GM12878 (cell line): Measurements from ENCODE around the gene DNTT. TPM values are rescaled to one million over a fixed set of nuclear protein-coding genes. Genes with fewer than 3 reads are reported as not detected.
A peak's percentile ranks its signal among the peaks of the same experiment; 100 is the strongest.

Experiments used
- ATAC-seq: fragments of 200-7000 bp; cut with Tn5 transposase; 3 replicates; pipeline ENCODE4 v1.9.1; 2020; ENCODE audit warnings: mild to moderate bottlenecking, moderate library complexity
- BruUV-seq: library from RNA; stranded (reverse); fragments of 400-500 nt; replicated peaks from 2 replicates; lab custom pipeline; 2021; lab: Mats Ljungman, UMichigan
- CTCF ChIA-PET: fragments of 300-600 bp; sonication (Branson Sonifier 250); formaldehyde crosslinking; extraction: SDS; loops from one replicate; lab custom pipeline; 2021; ENCODE audit warnings: inconsistent platforms; lab: Yijun Ruan, JAX
- POLR2A ChIA-PET: fragments of 350-600 bp; formaldehyde crosslinking; extraction: SDS; loops from one replicate; lab custom pipeline; 2021; ENCODE audit warnings: inconsistent platforms; lab: Charles Lee
- RAD21 ChIA-PET: fragments of 300-600 bp; sonication (Branson Sonifier 250); formaldehyde crosslinking; loops from one replicate; lab custom pipeline; 2023; ENCODE audit warnings: antibody characterized with exemption; ENCODE audit not compliant: unreplicated experiment; lab: Charles Lee
- SMC1A ChIA-PET: fragments of 300-600 bp; sonication (Branson Sonifier 250); formaldehyde crosslinking; loops from one replicate; lab custom pipeline; 2023; ENCODE audit not compliant: unreplicated experiment, uncharacterized antibody; lab: Charles Lee
- DNase-seq: peaks from one replicate; pipeline ENCODE4 v3.0.0-alpha.2; 2011; ENCODE audit warnings: low read depth, low spot score
- FAIRE-seq: peaks from 3 replicates; lab custom pipeline; 2011; peaks lifted over from hg19 to GRCh38; lab: Jason Lieb, UNC
- H2AFZ ChIP-seq: 2 replicates; pipeline ENCODE4 v1.6.0; 2011; ENCODE audit warnings: low read depth, low read length, control low read depth; ENCODE audit not compliant: control insufficient read depth
- H3K27ac ChIP-seq: 2 replicates; pipeline ENCODE4 v1.5.1; 2011; ENCODE audit warnings: control low read depth; ENCODE audit not compliant: control insufficient read depth, insufficient read depth
- H3K27me3 ChIP-seq, 2 experiments: replicated peaks in 1 of 2; 2 replicates each; pipeline versions ENCODE4 v1.6.0 to v1.6.1; 2011; ENCODE audit warnings: low read length in 1 of 2; ENCODE audit not compliant: control insufficient read depth in 2 of 2, insufficient read depth in 2 of 2
- H3K36me3 ChIP-seq, 2 experiments: 2 replicates each; pipeline ENCODE4 v1.5.1; 2011; ENCODE audit warnings: low read length in 1 of 2; ENCODE audit not compliant: control insufficient read depth in 2 of 2, insufficient read depth in 2 of 2
- H3K4me1 ChIP-seq: 2 replicates; pipeline ENCODE4 v1.6.1; 2011; ENCODE audit warnings: mild to moderate bottlenecking, low read length, moderate library complexity, mixed read lengths; ENCODE audit not compliant: control insufficient read depth, insufficient read depth
- H3K4me2 ChIP-seq: 2 replicates; pipeline ENCODE4 v1.6.0; 2011; ENCODE audit warnings: control low read depth; ENCODE audit not compliant: control insufficient read depth, insufficient read depth
- H3K4me3 ChIP-seq: fragments of 200-600 bp; sonication (generic); 2 replicates; pipeline ENCODE4 v1.5.1; 2016
- H3K79me2 ChIP-seq: 2 replicates; pipeline ENCODE4 v1.6.0; 2011; ENCODE audit warnings: low read length; ENCODE audit not compliant: control insufficient read depth, insufficient read depth
- H3K9ac ChIP-seq: 2 replicates; pipeline ENCODE4 v1.8.0; 2011; ENCODE audit warnings: low read length, control low read depth, mixed read lengths; ENCODE audit not compliant: control insufficient read depth, insufficient read depth
- H3K9me3 ChIP-seq: replicated peaks from 3 replicates; pipeline ENCODE4 v1.5.1; 2011; ENCODE audit warnings: mild to moderate bottlenecking, low read length; ENCODE audit not compliant: control insufficient read depth, insufficient read depth
- H4K20me1 ChIP-seq: 2 replicates; pipeline ENCODE4 v1.6.0; 2011; ENCODE audit not compliant: control insufficient read depth, insufficient read depth
- BMI1 ChIP-seq: fragments of 450-650 bp; IDR thresholded peaks from 2 replicates; pipeline ENCODE4 v1.6.1; 2016; ENCODE audit warnings: mild to moderate bottlenecking, moderate library complexity, borderline replicate concordance
- ESRRA ChIP-seq: IDR thresholded peaks from 2 replicates; pipeline ENCODE4 v1.6.1; 2012; ENCODE audit warnings: mild to moderate bottlenecking, low read length, improper control_type of control experiment
- FOS ChIP-seq: IDR thresholded peaks from 3 replicates; pipeline ENCODE4 v1.6.1; 2011; ENCODE audit warnings: borderline replicate concordance; ENCODE audit not compliant: insufficient read length; ENCODE audit errors: extremely low read depth
- HDAC2 ChIP-seq: fragments of 200-600 bp; sonication (generic); IDR thresholded peaks from 2 replicates; pipeline ENCODE4 v1.6.1; 2017
- HDGF ChIP-seq: fragments of 450-650 bp; IDR thresholded peaks from 2 replicates; pipeline ENCODE4 v1.6.1; 2016; ENCODE audit warnings: antibody characterized with exemption
- NBN ChIP-seq: fragments of 450-650 bp; IDR thresholded peaks from 2 replicates; pipeline ENCODE4 v1.6.1; 2016
- NFYB ChIP-seq: IDR thresholded peaks from 2 replicates; pipeline ENCODE4 v1.6.1; 2011; ENCODE audit warnings: low read depth, mild to moderate bottlenecking, low read length, improper control_type of control experiment, moderate library complexity; ENCODE audit not compliant: insufficient read depth
- PAX8 ChIP-seq: fragments of 450-650 bp; IDR thresholded peaks from 2 replicates; pipeline ENCODE4 v1.6.1; 2017; ENCODE audit warnings: mild to moderate bottlenecking, moderate library complexity
- RAD51 ChIP-seq: fragments of 450-650 bp; IDR thresholded peaks from 2 replicates; pipeline ENCODE4 v1.6.1; 2016; ENCODE audit warnings: moderate library complexity, mild to moderate bottlenecking, inconsistent platforms
- RCOR1 ChIP-seq: conservative IDR thresholded peaks from 2 replicates; pipeline ENCODE4 v1.6.1; 2012; ENCODE audit warnings: low read depth, low read length, improper control_type of control experiment
- REST ChIP-seq: IDR thresholded peaks from 2 replicates; pipeline ENCODE4 v1.6.1; 2012; ENCODE audit warnings: mild to moderate bottlenecking, low read depth, low read length
- RUNX3 ChIP-seq: IDR thresholded peaks from 2 replicates; pipeline ENCODE4 v1.6.1; 2012; ENCODE audit warnings: low read length, inconsistent platforms
- SMAD1 ChIP-seq: fragments of 450-650 bp; IDR thresholded peaks from 2 replicates; pipeline ENCODE4 v1.6.1; 2018; ENCODE audit warnings: mild to moderate bottlenecking, low read depth; ENCODE audit not compliant: partially characterized antibody
- SREBF2 ChIP-seq: IDR thresholded peaks from 2 replicates; pipeline ENCODE4 v1.6.1; 2012; ENCODE audit warnings: mild to moderate bottlenecking, low read length
- TCF7 ChIP-seq: IDR thresholded peaks from 2 replicates; pipeline ENCODE4 v1.6.1; 2014; ENCODE audit warnings: antibody characterized with exemption, borderline replicate concordance
- WGBS: methylation state at CpG from one replicate; pipeline ENCODE4 v1.1.6; 2016; ENCODE audit warnings: low lambda C conversion rate; ENCODE audit not compliant: insufficient replicate concordance, insufficient coverage; ENCODE audit errors: missing lambda C conversion rate; 5-methylcytosine and 5-hydroxymethylcytosine counted together
- in situ Hi-C: fragments of 300-500 bp; cut with MboI; formaldehyde crosslinking; loops from 9 replicates; pipeline ENCODE4 v1.14.3; 2018; ENCODE audit warnings: mixed read lengths
- intact Hi-C: fragments of 100-400 bp; cut with micrococcal nuclease; formaldehyde crosslinking; loops from one replicate; pipeline ENCODE4 v1.14.2; 2022; ENCODE audit not compliant: unreplicated experiment
- polyA plus RNA-seq, 11 experiments: library from polyadenylated mRNA; depleted of rRNA in 4 of 11; unstranded in 6 of 11; stranded (reverse) in 5 of 11; fragments of >200 nt; fragmentation: Nextera tagmentation in 4 of 11; fragmentation: Illumina TruSeq in 1 of 11; extraction: Ambion mirVana in 4 of 11; extraction: Trizol in 1 of 11; gene quantifications; 1 replicate in 1 of 11; 2 replicates in 10 of 11; pipeline versions ENCODE4 v1.2.1 to v1.2.3, GENCODE V29; 2011 to 2016; ENCODE audit warnings: inconsistent platforms in 2 of 11, missing spikeins in 2 of 11, low read depth in 1 of 11
- total RNA-seq, 4 experiments: library from RNA; depleted of rRNA in 3 of 4; stranded (reverse); fragments of >200 nt in 3 of 4; fragmentation: Illumina TruSeq in 1 of 4; extraction: Trizol in 1 of 4; gene quantifications; 2 replicates each; pipeline versions ENCODE4 v1.2.1 to v1.2.3, GENCODE V29; 2013 to 2021
- TF ChIP-seq, protein P1 (sequence below): fragments of 450-650 bp; formaldehyde crosslinking; IDR thresholded peaks from 2 replicates; pipeline ENCODE4 v1.5.0; 2022; ENCODE audit warnings: mild to moderate bottlenecking, missing genetic modification characterization
- TF ChIP-seq, protein P2 (sequence below): IDR thresholded peaks from 2 replicates; pipeline ENCODE4 v1.6.1; 2012; ENCODE audit warnings: low read depth, low read length, improper control_type of control experiment

Gene DNTT
- total and polyA plus RNA-seq, 10 of the 15 experiments (the other 5 are each of a cell fraction or from before 2014, with no cell fraction given), result 0.06 to 0.13 (median 0.09) TPM; not detected in 5

GRCh38 chr10:96261132-96261531 lies 43.1 kb upstream of the DNTT start:
- ChIA-PET POLR2A (interaction anchor here (1.2 to 3.7 kb wide), 11 partner anchors 10 to 31 kb away, joined by 3 to 28 read pairs (median 8); partner anchors contain the start of gene BLNK), SMC1A (interaction anchor here (0.6 to 9.0 kb wide), 9 partner anchors 9 to 244 kb away, joined by 3 to 140 read pairs (median 18); partner anchors contain the start of gene BLNK), CTCF (interaction anchor here (0.7 to 15.0 kb wide), 8 partner anchors 9 to 420 kb away, joined by 3 to 219 read pairs (median 7); partner anchors contain the start of gene BLNK), RAD21 (interaction anchor here (0.8 to 19.3 kb wide), 7 partner anchors 10 to 32 kb away, joined by 3 to 362 read pairs (median 46); partner anchors contain the start of gene BLNK)
- no TSS peak for BruUV-seq
- Histone ChIP-seq H3K36me3 (peaks cover 11 to 28% of the 10 kb centered on the region in 2 experiments), H3K79me2 (peaks cover 97% of the 10 kb centered on the region), H3K9me3 (no peaks in the 10 kb centered on the region), H3K4me3 (no peak overlapping the region), H2AFZ (no peak overlapping the region), H3K4me1 (peaks cover 46% of the 10 kb centered on the region), H3K9ac (no peak overlapping the region), H3K27me3 (no peaks in the 10 kb centered on the region), H4K20me1 (peaks cover 10% of the 10 kb centered on the region), H3K4me2 (peak overlapping the region; percentile 21; the same call in 1 of the 2 replicates), H3K27ac (0 out of 2 replicates have a peak overlapping the region, but pooled peaks have one; percentile 45)
- no peak for DNase-seq
- no peak for TF ChIP-seq NFYB
- TF ChIP-seq RAD51, result no peak
- TF ChIP-seq REST, result no peak
- TF ChIP-seq ESRRA, result no peak
- TF ChIP-seq, protein P1, sequence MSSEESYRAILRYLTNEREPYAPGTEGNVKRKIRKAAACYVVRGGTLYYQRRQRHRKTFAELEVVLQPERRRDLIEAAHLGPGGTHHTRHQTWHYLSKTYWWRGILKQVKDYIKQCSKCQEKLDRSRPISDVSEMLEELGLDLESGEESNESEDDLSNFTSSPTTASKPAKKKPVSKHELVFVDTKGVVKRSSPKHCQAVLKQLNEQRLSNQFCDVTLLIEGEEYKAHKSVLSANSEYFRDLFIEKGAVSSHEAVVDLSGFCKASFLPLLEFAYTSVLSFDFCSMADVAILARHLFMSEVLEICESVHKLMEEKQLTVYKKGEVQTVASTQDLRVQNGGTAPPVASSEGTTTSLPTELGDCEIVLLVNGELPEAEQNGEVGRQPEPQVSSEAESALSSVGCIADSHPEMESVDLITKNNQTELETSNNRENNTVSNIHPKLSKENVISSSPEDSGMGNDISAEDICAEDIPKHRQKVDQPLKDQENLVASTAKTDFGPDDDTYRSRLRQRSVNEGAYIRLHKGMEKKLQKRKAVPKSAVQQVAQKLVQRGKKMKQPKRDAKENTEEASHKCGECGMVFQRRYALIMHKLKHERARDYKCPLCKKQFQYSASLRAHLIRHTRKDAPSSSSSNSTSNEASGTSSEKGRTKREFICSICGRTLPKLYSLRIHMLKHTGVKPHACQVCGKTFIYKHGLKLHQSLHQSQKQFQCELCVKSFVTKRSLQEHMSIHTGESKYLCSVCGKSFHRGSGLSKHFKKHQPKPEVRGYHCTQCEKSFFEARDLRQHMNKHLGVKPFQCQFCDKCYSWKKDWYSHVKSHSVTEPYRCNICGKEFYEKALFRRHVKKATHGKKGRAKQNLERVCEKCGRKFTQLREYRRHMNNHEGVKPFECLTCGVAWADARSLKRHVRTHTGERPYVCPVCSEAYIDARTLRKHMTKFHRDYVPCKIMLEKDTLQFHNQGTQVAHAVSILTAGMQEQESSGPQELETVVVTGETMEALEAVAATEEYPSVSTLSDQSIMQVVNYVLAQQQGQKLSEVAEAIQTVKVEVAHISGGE (CRISPR knock-in tag), result no peak
- TF ChIP-seq SMAD1, result no peak
- TF ChIP-seq TCF7, result no peak
- no peak for TF ChIP-seq HDAC2
- TF ChIP-seq PAX8, result no peak
- TF ChIP-seq SREBF2, result no peak
- no peak for TF ChIP-seq NBN
- TF ChIP-seq RCOR1, result no peak
- TF ChIP-seq, protein P2, sequence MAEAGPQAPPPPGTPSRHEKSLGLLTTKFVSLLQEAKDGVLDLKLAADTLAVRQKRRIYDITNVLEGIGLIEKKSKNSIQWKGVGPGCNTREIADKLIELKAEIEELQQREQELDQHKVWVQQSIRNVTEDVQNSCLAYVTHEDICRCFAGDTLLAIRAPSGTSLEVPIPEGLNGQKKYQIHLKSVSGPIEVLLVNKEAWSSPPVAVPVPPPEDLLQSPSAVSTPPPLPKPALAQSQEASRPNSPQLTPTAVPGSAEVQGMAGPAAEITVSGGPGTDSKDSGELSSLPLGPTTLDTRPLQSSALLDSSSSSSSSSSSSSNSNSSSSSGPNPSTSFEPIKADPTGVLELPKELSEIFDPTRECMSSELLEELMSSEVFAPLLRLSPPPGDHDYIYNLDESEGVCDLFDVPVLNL, result no peak
- no peak for TF ChIP-seq RUNX3
- no peak for TF ChIP-seq HDGF
- no peak for TF ChIP-seq FOS
- TF ChIP-seq BMI1, result no peak
- intact Hi-C loops, result no loop called here
- WGBS, result 97% methylated on average over 2 of the region's 2 CpGs
- in situ Hi-C loops, result no loop called here
- ATAC-seq, result no peak
- no peak for FAIRE-seq
